Measurements from ENCODE around the gene CPNE1. TPM values are rescaled to one million over a fixed set of nuclear protein-coding genes. Genes with fewer than 3 reads are reported as not detected.
A peak's percentile ranks its signal among the peaks of the same experiment; 100 is the strongest.

CPNE1 gene
- total and polyA plus RNA-seq, 11 donors, result 25.7 to 75.6 (median 56.0) TPM

DNA sequence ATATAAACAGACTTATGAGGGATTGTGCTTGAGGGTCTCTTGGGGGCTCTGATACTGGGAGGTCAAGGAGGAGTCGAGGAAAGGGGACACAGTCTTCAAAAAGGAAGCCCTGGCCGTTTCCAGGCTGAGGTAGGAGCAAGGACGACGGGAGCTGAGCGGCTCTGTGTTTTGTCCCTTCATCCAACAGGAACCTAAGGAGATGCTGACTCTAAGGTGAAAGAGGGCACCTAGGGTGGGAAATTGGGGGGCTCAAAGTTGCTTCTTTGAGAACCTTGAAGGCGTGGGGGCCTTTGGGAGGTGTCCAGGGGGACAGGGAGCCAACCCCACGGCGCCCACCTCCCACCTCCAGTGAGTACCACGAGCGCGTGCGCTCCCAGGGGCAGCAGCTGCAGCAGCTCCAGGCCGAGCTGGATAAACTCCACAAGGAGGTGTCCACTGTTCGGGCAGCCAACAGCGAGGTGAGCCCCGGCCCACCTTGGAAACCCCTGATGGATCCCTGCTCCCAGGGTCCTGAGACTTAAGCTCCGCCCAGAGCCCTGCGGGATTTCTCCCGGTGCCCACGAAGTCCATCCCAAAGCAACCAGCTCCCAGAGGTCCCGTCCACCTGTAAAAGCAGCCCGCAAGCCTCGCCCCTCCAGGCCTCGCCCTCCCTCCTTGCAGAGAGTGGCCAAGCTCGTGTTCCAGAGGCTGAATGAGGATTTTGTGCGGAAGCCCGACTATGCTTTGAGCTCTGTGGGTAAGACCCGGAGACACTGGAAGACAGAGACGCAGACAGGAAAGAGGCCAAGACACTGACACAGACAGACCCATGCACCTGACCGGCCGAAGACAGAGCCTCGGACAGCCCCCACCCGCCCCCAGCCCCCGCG is 46.2 kb downstream of the CPNE1 start:
- H3K4me1 ChIP-seq, result peaks cover 3 to 42% (median 28%) of the 10 kb centered on the region in 12 donors
- no peaks in the 10 kb centered on the region for H3K27me3 ChIP-seq
- H3K36me3 ChIP-seq, result peaks cover 0 to 11% (median 0%) of the 10 kb centered on the region in 9 donors
- no peak for TF ChIP-seq POLR2A (IDR thresholded peaks at IDR 0.05)
- TF ChIP-seq, protein P1, sequence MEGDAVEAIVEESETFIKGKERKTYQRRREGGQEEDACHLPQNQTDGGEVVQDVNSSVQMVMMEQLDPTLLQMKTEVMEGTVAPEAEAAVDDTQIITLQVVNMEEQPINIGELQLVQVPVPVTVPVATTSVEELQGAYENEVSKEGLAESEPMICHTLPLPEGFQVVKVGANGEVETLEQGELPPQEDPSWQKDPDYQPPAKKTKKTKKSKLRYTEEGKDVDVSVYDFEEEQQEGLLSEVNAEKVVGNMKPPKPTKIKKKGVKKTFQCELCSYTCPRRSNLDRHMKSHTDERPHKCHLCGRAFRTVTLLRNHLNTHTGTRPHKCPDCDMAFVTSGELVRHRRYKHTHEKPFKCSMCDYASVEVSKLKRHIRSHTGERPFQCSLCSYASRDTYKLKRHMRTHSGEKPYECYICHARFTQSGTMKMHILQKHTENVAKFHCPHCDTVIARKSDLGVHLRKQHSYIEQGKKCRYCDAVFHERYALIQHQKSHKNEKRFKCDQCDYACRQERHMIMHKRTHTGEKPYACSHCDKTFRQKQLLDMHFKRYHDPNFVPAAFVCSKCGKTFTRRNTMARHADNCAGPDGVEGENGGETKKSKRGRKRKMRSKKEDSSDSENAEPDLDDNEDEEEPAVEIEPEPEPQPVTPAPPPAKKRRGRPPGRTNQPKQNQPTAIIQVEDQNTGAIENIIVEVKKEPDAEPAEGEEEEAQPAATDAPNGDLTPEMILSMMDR (IDR thresholded peaks at IDR 0.05), result no peak
- peak overlapping the region; percentile 19 to 68 (median 60) for H3K4me3 ChIP-seq
- WGBS, 4 donors, result 9 to 27% (median 12%) methylated on average over 19 to 35 of the region's 35 CpGs
- no peak for ATAC-seq
- H3K27ac ChIP-seq, result peak overlapping the region in 3 of 12 donors; percentile 10 to 97 (median 88)
- intact Hi-C loops (cut with DNase I), result loop anchor here in 7 of 10 donors (5.0 to 10.0 kb wide), 4 partner anchors 44 to 154 kb away; partner anchors contain the start of genes CPNE1 (in 5 of the 7), RBM12 (in 5 of the 7), ERGIC3 (in 1 of the 7) and RBM39 (in 1 of the 7)
- peak in 3 of 5 donors; percentile 34 to 64 (median 39) for DNase-seq
- H3K9me3 ChIP-seq, result no peaks in the 10 kb centered on the region

DNA sequence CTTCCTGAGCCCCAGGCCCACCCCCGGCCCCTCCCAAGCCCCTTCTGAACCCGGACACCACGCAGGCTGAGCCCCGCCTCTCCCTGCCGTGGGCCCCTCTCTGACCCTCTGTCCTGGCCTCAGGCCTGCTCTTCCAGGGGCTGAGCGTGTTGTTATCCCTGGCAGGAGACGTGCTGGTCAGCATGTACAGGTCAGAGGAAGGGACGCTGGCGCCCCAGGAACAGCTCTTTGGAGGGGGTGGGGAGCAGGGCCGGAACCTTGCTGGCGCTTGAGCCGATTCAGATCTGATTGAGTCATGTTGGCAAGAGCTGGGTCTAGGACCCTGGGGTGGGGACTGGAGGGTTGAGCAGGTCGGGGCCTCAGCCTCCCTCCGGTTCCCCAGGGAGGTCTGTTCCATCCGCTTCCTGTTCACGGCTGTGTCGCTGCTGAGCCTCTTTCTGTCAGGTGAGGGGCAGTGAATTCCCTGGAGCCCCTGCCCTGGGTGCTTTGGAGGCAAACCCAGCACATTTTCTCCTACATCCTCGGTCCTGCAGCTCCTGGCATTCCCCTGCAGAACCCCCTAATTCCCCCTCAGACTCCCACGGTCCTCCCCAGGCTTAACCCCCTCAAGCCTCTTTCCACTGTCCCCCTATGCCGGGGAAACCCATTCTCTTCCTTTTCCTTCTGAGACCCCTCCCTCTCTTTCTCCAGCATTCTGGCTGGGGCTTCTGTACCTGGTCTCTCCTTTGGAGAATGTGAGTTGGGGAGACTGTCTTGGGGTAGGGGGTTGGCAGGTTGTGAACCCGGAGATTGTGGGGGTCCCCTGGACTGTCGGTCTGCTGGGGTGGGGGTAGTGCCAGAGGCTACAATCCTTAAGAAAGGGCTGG is 47.1 kb downstream of the CPNE1 start:
- Histone ChIP-seq H3K27ac (peak overlapping the region in 11 of 12 donors; percentile 74 to 97 (median 82)), H3K4me1 (peaks cover 3 to 42% (median 28%) of the 10 kb centered on the region in 12 donors), H3K4me3 (peak overlapping the region; percentile 39 to 68 (median 65)), H3K27me3 (no peaks in the 10 kb centered on the region), H3K36me3 (peaks cover 0 to 8% (median 0%) of the 10 kb centered on the region in 9 donors), H3K9me3 (no peaks in the 10 kb centered on the region)
- DNase-seq (peak; percentile 41 to 74 (median 67)), ATAC-seq (peak; percentile 1 to 15 (median 7))
- intact Hi-C loops (cut with DNase I), result loop anchor here in 8 of 10 donors (1.0 to 10.0 kb wide), 6 partner anchors 45 to 153 kb away; partner anchors contain the start of genes CPNE1 (in 8 of the 8), RBM12 (in 8 of the 8), ERGIC3 (in 1 of the 8) and RBM39 (in 1 of the 8)
- TF ChIP-seq, protein P1 (IDR thresholded peaks at IDR 0.05), result peak in 7 of 12 donors; percentile 9 to 41 (median 21)
- no peak for TF ChIP-seq POLR2A (IDR thresholded peaks at IDR 0.05)
- WGBS, 4 donors, result 10 to 22% (median 13%) methylated on average over 14 to 22 of the region's 22 CpGs

DNA sequence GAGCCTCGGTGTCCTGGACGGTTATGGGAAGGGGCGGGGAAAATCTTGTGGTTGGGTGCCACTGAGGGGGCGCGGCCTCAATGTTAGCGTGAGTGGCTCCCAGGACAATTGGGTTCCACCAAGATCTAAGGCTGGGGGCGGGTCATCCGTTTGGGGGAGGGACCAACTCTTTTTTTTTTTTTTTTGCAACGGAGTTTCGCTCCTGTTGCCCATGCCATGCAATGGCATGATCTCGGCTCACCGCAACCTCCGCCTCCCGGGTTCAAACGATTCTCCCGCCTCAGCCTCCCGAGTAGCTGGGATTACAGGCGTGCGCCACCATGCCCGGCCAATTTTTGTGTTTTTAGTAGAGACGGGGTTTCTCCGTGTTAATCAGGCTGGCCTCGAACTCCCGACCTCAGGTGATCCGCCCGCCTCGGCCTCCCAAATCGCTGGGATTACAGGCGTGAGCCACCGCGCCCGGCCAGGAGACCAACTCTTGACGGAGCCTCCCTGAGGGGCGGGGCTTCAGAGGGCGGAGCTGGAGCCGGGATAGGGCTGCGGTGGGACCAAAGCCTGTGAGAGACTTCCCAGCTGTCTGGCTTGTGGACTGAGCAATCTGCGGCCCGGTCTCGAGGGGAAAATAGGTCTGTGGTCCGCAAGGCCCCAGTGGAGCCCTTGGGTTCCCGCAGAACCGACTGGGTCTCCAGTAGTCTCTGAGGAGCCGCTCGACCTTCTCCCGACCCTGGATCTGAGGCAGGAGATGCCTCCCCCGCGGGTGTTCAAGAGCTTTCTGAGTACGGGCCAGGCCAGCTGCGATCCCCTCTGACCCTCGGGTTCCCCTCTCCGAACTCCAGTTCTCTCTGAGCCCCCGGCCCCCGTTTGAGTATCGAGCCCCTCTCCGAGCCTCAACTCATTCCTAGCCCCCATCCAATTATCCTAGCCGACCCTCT is 48.0 kb downstream of the CPNE1 start:
- 3 to 5% (median 4%) methylated on average over 52 to 57 of the region's 57 CpGs for WGBS, 4 donors
- peaks cover 0 to 7% (median 0%) of the 10 kb centered on the region in 9 donors for H3K36me3 ChIP-seq
- peak; percentile 94 to 98 (median 98) for DNase-seq
- intact Hi-C loops (cut with DNase I), result loop anchor here in 9 of 10 donors (1.0 to 10.0 kb wide), 8 partner anchors 46 to 152 kb away; partner anchors contain the start of genes CPNE1 (in 8 of the 9), RBM12 (in 8 of the 9), ERGIC3 (in 1 of the 9) and NFS1 (in 1 of the 9)
- H3K27ac ChIP-seq, result peak overlapping the region; percentile 15 to 97 (median 80)
- H3K9me3 ChIP-seq, result no peaks in the 10 kb centered on the region
- H3K27me3 ChIP-seq, result no peaks in the 10 kb centered on the region
- peak overlapping the region; percentile 39 to 68 (median 65) for H3K4me3 ChIP-seq
- H3K4me1 ChIP-seq, result peaks cover 3 to 42% (median 28%) of the 10 kb centered on the region in 12 donors
- ATAC-seq, result peak; percentile 63 to 75 (median 74)
- TF ChIP-seq POLR2A (IDR thresholded peaks at IDR 0.05), result peak in 1 of 2 donors; percentile 73
- TF ChIP-seq, protein P1 (IDR thresholded peaks at IDR 0.05), result no peak
